NOMO-1 treated with dmso at 0.1 percent for 144 hours (cell line): ENCODE data around the gene KLRF2.

ENCODE experiments used
- DNase-seq: peaks from one replicate; lab custom pipeline; 2025; ENCODE audit not compliant: unreplicated experiment; lab: John Stamatoyannopoulos, UW

The KLRF2 gene

DNA sequence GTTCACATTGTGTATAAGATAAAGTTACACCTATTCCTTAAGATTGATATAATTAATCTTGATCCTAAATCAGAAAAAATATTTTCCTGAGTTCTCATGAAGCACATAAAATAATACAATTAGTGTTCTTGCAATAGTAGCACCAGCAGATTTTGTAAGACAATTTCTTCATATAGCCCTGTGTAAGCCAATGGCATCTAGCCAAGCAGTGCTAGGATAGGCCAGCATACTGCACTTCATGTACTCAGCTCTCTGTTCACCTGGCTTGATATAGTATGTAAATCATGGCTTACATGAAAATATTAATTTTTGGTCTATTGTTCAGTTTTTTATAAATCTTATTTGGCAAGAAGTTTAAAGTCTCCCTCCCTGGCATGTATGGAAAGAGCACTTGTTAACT lies 1.9 kb downstream of the KLRF2 start:
- no peak for DNase-seq

- DNase-seq, result no peak
Observed at GRCh38 chr12:9888665-9889273, 7.5 kb downstream of the KLRF2 start.

DNA sequence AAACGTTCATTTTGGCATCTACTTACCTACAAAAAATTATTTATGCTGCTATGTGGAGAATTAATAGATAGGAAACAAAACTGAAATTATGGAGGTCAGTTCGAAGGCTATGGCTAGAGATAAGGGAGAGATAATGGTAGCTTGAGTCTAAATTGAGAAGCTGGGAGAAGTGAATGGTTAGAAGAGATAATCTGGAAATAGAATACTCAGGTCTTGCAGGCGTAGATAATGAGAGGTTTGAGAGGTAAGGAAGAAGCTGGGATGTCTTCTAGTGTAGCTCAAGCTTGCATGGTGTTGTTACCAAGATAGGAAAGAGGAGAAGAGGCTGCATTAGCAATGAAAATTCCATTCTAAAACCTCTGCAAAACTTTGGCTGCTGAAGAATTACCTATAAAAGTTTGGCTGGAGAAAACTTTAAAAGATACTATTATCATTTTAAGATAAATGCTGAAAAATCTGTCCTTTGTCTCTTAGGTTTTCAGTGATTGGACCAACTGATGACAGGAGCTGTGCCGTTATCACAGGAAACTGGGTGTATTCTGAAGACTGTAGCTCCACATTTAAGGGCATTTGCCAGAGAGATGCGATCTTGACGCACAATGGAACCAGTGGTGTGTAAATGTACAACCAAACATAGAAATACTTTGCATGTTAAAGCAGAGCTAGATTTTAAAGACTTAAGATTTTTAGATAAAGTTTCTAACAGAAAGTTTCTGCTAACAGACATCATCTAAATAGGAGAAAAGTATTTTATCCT lies 14.1 kb downstream of the KLRF2 start:
- DNase-seq, result no peak

- no peak for DNase-seq
Observed at GRCh38 chr12:9897535-9897934, 16.2 kb downstream of the KLRF2 start.

DNA sequence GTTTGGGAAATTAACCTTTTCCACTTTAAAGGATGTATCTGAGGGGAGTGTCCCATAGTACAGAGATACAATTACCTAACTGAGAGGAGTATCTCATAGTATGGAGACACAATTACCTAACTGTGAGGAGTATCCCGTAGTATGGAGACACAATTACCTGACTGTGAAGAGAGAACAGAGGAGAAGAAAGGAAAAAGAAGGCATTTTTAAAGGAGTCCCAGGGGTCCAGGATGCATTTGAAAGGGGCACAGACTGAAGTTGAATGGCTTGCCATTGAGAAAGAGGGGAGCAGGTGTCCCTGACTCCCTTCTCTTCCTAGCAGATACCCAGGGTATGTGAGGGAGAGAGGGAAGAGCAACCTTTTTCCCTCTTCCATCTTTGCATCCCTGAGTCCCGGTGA lies 17.9 kb downstream of the KLRF2 start:
- no peak for DNase-seq

DNA sequence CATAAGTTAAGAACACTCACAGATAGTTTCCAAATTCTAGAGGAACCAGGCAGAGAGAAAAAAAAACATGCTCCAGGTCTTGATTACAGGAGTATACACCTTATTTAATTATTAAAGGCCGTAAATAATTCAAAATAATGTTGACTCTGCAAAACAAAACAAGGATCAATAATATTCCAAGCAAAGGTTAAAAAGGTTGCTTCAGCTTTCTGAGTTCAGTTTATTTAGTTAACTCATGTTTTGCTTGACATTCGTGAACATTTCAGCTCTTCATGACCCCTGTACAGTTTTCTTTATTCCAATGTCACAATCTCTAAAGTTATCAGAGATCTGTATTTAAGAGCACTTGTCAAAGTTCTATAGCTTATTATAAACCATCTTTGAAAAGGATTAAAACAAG lies 19.6 kb downstream of the KLRF2 start:
- DNase-seq, result no peak

- DNase-seq, result no peak
Observed at GRCh38 chr12:9902539-9903228, 21.4 kb downstream of the KLRF2 start.

DNA sequence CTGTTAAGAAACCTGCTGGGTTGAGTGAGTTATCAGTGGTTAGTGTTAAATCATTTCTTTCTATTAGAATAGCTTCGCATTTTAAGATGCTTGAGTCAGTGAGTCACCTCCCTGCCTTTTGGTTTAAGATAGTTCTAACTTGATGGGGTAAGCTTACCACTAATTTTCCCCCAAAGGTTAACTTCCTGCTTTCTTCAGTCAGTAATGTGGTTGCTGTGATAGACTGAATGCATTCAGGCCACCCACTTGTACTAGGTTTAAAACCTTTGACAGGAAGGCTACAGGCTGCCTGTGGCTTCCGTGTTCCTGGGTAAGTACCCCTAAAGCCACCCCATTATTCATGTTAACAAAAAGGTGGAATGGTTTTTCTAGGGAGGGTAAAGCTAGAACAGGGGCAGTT lies 25.6 kb downstream of the KLRF2 start:
- peak; percentile 56 for DNase-seq

GRCh38 chr12:9907769-9908168 lies 26.5 kb downstream of the KLRF2 start:
- DNase-seq, result no peak

DNA sequence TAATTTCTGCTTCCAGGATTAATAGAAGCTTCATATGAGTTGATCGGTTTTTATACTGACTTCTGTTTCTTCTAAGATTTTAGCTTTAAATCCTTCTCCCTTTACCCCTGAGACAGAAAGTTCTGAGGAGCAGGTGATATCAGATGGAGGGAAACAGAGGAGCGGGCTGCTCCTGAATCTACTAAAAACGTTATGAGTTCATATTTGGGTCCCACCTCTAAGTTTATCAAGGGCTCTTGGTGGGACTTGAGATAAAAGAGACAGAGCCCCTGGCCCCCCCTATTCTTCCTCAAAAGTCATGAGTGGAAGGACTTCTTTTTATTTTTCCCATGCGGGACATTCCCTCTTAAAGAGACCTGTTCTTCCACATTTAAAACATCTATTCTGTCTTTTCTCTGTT lies 27.1 kb downstream of the KLRF2 start:
- DNase-seq, result no peak

- no peak for DNase-seq
Observed at GRCh38 chr12:9909724-9910123, 28.4 kb downstream of the KLRF2 start.

DNA sequence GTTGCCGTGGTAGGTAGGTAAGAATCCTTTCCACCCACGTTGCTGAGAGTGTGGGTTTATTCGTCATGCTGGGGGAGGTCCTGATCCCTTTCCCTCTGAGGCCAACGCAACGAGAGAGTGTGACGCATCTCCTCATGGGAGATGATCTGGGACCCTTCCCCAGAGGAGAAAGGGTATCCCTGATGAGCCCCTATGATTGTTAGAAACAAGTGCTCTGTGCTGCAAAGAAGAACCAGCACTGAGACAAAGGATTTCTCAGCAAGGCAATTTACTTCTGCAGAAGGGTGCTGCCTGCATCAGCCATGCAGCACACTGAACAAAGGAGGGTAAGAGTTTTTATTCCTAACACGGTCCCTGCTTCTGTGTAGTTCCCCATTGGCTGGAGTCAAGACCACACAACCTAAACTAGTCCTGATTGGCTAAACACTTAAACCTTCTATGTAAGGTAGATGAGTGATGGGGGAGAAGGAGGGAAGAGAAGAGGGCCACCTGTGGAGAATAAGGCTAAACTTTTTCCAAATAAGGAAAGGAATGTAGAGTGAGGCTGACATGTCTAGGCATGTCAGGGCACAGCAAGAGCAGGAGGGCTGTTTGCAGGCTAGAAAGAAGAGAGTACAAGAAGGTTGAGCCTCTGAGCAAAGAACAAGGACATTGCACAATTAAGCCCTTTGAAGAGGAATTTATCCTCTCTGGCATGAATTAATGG lies 29.6 kb downstream of the KLRF2 start:
- no peak for DNase-seq

DNA sequence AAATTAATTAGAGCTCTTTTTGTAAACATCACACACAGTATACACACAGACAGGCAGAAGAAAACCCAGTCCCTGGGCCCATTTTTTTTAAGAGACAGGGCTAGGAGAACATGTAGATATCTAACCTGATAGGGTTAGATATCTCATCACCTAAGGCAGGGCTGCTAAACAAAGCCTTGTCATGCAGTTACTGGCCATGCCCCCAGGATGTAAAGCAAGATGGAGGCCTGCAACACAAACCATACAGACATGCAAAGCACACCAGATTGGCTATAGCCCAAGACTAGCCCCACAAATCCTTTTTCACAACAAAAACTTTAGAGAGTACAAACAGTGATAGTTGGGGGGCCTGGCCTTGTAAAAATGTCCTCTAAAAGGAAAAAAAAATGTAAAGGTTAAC lies 30.4 kb downstream of the KLRF2 start:
- no peak for DNase-seq

DNA sequence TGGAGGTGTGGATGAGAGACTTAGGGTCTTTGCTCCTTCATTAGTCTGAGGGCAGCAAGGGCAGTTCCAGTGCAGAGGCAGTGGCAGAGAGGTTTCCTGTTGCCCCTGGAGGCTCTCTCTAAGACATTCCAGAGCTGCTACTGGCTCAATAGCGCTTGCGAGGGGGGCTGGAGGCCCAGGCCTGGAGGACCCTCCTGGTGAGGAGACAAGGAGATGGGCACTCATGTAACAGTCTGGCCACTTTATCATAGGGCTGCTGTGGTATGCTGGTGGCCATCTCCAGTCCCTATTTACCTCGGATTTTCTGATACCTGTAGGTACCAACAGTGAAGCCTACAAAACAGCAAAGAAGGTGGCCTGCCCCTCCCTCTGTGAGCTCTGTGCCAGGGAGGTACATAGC lies 38.2 kb downstream of the KLRF2 start:
- DNase-seq, result no peak

DNA sequence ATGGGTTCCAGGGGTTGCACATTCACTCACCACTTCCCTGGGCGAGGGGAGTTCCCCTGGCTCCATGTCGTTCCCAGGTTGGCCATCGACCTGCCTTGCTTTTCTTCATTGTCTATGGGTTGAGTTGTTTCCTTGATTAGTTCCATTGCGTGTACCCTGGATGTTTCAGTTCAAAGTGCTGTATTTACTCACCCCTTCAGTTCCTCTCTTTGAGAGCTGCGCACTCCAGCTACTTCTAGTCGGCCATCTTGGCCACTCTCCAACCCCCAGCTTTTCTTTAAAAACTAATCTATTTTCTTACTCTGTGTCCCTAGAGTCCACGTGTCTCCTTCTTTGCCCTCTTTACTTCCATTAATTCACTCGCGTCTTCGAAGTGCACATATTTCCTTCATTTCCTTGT lies 39.2 kb downstream of the KLRF2 start:
- no peak for DNase-seq

GRCh38 chr12:9922429-9922828 lies 41.1 kb downstream of the KLRF2 start:
- no peak for DNase-seq

DNA sequence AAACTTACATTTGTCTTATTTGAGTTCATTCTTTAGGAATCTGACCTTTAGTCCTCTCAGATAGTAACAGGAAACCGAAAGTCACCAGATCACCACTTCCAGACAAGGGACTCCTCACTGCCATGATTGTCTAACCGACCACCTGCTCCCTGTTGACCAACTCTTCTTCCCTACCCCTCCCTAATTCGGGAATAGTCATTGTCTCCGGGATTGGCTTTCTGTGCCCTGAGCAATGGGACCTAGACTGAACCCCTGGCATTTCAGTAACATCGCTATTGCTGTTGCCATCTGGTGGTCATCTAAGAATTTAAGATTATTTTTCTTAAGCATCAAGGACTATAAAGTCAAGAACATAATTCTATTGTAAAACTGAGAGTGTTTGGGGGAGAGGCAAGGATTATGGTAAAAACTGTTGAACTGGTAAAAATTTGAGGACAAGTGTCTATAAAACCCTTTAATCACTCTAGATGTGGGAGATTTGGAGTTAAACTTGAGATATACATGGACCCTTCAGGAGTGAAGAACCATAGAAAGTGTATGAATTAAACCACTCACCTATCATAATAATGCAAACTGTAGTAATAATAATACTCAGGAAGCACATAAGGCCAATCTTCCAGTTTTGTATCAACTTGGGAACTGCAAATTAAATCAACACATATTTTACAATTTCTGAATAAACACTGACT lies 44.6 kb downstream of the KLRF2 start:
- peak; percentile 22 for DNase-seq

- DNase-seq, result no peak
Observed at GRCh38 chr12:9926876-9927275, 45.6 kb downstream of the KLRF2 start.

- peak; percentile 17 for DNase-seq
Observed at GRCh38 chr12:9928607-9929006, 47.3 kb downstream of the KLRF2 start.

- DNase-seq, result no peak
Observed at GRCh38 chr12:9931245-9931644, 50.0 kb downstream of the KLRF2 start.

DNA sequence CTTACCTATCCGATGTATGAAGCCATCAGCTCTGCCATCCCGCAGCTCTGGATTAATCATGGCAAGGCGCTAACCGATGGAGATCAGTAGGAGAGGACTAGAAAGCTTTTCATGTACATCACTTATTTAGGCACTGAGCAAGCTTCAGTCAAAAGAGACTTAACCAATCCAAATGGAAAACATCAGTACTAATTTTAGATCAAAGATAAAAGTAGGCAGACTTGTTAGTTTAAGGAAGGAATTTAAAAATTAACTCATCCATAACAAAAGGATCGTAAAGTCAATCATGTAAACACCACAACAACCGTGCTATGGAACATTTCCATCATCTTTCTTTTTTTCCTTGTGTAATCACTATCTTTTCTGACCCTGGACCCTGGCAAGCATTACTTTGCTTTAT lies 51.0 kb downstream of the KLRF2 start, which contains the start of gene CLEC2A:
Gene CLEC2A, minus strand, starts transcription at position 101 of the 400 bp plus-strand sequence. Its CDS starts 41 bp downstream, at position 60.
- DNase-seq, result no peak
